Astrocyte (in vitro differentiated cells and primary cell): ENCODE data around the gene NDUFV1.

Experiments
- CTCF ChIP-seq: IDR thresholded peaks from 2 replicates; pipeline ENCODE4 v1.5.1; 2011; ENCODE audit warnings: low read depth, mild to moderate bottlenecking, inconsistent platforms, low read length, moderate library complexity; ENCODE audit not compliant: insufficient read depth
- EZH2 ChIP-seq: IDR thresholded peaks from 2 replicates; pipeline ENCODE4 v1.6.1; 2012; ENCODE audit warnings: mild to moderate bottlenecking, low read length, inconsistent platforms; ENCODE audit not compliant: insufficient read depth

GRCh38 chr11:67574938-67575337, 31.8 kb upstream of the NDUFV1 start:
- no peak for TF ChIP-seq CTCF
- no peak for TF ChIP-seq EZH2
